RWPE2 (cell line): ENCODE results near the gene DNAH8.

Source experiments
- ATAC-seq: fragments of 200-7000 bp; cut with Tn5 transposase; 3 replicates; pipeline ENCODE4 v1.9.1; 2021; ENCODE audit warnings: low read depth
- DNase-seq: peaks from one replicate; pipeline ENCODE4 v3.0.0-alpha.2; 2020; ENCODE audit warnings: low spot score
- H3K27ac ChIP-seq: fragments of 450-650 bp; 2 replicates; pipeline ENCODE4 v1.5.1; 2017; ENCODE audit warnings: mild to moderate bottlenecking; ENCODE audit not compliant: poor library complexity, severe bottlenecking
- H3K27me3 ChIP-seq: fragments of 250-450 bp; sonication (Bioruptor Pico); 2 replicates; pipeline ENCODE4 v1.5.1; 2021; ENCODE audit warnings: mild to moderate bottlenecking, moderate library complexity; ENCODE audit not compliant: insufficient read depth, poor library complexity, severe bottlenecking
- H3K36me3 ChIP-seq: fragments of 250-450 bp; sonication (Bioruptor Pico); 2 replicates; pipeline ENCODE4 v1.5.1; 2020; ENCODE audit warnings: low read depth, mild to moderate bottlenecking, moderate library complexity
- H3K4me1 ChIP-seq: fragments of 250-450 bp; sonication (Bioruptor Pico); 2 replicates; pipeline ENCODE4 v1.5.1; 2021; ENCODE audit warnings: mild to moderate bottlenecking, moderate library complexity; ENCODE audit not compliant: insufficient read depth, poor library complexity, severe bottlenecking
- H3K4me3 ChIP-seq: fragments of 250-450 bp; sonication (Bioruptor Pico); 2 replicates; pipeline ENCODE4 v1.5.1; 2021; ENCODE audit warnings: mild to moderate bottlenecking, moderate library complexity; ENCODE audit not compliant: severe bottlenecking
- H3K9me3 ChIP-seq: fragments of 250-450 bp; sonication (Bioruptor Pico); 2 replicates; pipeline ENCODE4 v1.5.1; 2021; ENCODE audit warnings: mild to moderate bottlenecking, moderate library complexity; ENCODE audit not compliant: severe bottlenecking
- CTCF ChIP-seq: fragments of 450-650 bp; IDR thresholded peaks from one replicate; pipeline ENCODE4 v1.5.1; 2017; ENCODE audit warnings: mild to moderate bottlenecking, moderate library complexity; ENCODE audit not compliant: poor library complexity, severe bottlenecking

Gene DNAH8

GRCh38 chr6:39065561-39065960, 350.4 kb downstream of the DNAH8 start:
- no peaks in the 10 kb centered on the region for H3K36me3 ChIP-seq
- no peak for ATAC-seq
- peaks cover 3% of the 10 kb centered on the region for H3K27me3 ChIP-seq
- no peak overlapping the region for H3K27ac ChIP-seq
- no peak for TF ChIP-seq CTCF
- no peak overlapping the region for H3K4me3 ChIP-seq
- H3K4me1 ChIP-seq, result no peaks in the 10 kb centered on the region
- no peaks in the 10 kb centered on the region for H3K9me3 ChIP-seq
- no peak for DNase-seq

GRCh38 chr6:39068391-39068790, 353.3 kb downstream of the DNAH8 start:
- Histone ChIP-seq H3K4me1 (no peaks in the 10 kb centered on the region), H3K4me3 (no peak overlapping the region), H3K27me3 (no peaks in the 10 kb centered on the region), H3K9me3 (no peaks in the 10 kb centered on the region), H3K27ac (no peak overlapping the region), H3K36me3 (no peaks in the 10 kb centered on the region)
- no peak for ATAC-seq
- no peak for DNase-seq
- no peak for TF ChIP-seq CTCF

GRCh38 chr6:39072830-39073229, 357.7 kb downstream of the DNAH8 start:
- TF ChIP-seq CTCF, result no peak
- Histone ChIP-seq H3K4me3 (no peak overlapping the region), H3K9me3 (no peaks in the 10 kb centered on the region), H3K27me3 (no peaks in the 10 kb centered on the region), H3K4me1 (no peaks in the 10 kb centered on the region), H3K27ac (no peak overlapping the region), H3K36me3 (no peaks in the 10 kb centered on the region)
- DNase-seq (no peak), ATAC-seq (no peak)

GRCh38 chr6:39073471-39074355, 358.6 kb downstream of the DNAH8 start:
- Histone ChIP-seq H3K4me1 (no peaks in the 10 kb centered on the region), H3K27ac (no peak overlapping the region), H3K27me3 (no peaks in the 10 kb centered on the region), H3K9me3 (no peaks in the 10 kb centered on the region), H3K4me3 (no peak overlapping the region), H3K36me3 (no peaks in the 10 kb centered on the region)
- TF ChIP-seq CTCF, result no peak
- ATAC-seq, result no peak
- DNase-seq, result no peak

GRCh38 chr6:39074486-39074885, 359.4 kb downstream of the DNAH8 start:
- Histone ChIP-seq H3K27me3 (no peaks in the 10 kb centered on the region), H3K9me3 (no peaks in the 10 kb centered on the region), H3K36me3 (no peaks in the 10 kb centered on the region), H3K4me1 (no peaks in the 10 kb centered on the region), H3K4me3 (no peak overlapping the region), H3K27ac (no peak overlapping the region)
- ATAC-seq (no peak), DNase-seq (no peak)
- no peak for TF ChIP-seq CTCF
